ENCODE results near the gene CDKL5.

CDKL5 gene

DNA sequence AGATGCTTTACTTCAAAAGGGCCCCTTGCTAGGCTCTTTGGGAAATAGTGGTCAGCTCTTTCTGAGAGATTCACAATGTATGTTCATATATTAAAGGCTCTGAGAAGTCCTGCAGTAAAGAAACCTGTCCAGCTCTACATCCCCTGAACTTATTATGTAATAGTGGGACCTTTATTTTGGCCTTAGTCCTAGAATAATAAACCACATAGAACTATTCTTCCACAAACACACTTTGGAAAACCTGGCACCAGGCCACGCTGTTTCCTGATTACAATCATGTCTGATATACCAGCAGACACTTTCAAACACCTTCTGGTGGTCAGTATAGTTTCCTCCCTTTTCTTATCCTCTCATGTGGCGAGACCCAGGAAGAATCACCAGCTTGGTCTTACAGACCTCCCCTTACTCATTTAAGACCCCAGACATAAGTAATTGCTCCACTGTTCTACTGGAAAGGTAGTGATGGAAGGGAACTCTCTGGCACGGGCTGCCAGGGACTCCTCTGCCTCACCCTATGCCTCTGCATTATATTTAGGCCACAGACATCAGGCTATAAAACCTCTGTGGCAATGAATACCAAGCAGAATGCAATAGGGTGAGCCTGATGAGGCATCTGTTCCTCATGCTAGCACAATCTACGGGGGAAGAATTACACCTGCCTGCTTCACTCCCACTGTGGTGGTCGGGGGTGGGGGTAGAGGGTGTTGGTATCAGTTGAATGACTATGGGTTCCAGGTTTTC is 276.4 kb downstream of the CDKL5 start:
- no peak for DNase-seq

DNA sequence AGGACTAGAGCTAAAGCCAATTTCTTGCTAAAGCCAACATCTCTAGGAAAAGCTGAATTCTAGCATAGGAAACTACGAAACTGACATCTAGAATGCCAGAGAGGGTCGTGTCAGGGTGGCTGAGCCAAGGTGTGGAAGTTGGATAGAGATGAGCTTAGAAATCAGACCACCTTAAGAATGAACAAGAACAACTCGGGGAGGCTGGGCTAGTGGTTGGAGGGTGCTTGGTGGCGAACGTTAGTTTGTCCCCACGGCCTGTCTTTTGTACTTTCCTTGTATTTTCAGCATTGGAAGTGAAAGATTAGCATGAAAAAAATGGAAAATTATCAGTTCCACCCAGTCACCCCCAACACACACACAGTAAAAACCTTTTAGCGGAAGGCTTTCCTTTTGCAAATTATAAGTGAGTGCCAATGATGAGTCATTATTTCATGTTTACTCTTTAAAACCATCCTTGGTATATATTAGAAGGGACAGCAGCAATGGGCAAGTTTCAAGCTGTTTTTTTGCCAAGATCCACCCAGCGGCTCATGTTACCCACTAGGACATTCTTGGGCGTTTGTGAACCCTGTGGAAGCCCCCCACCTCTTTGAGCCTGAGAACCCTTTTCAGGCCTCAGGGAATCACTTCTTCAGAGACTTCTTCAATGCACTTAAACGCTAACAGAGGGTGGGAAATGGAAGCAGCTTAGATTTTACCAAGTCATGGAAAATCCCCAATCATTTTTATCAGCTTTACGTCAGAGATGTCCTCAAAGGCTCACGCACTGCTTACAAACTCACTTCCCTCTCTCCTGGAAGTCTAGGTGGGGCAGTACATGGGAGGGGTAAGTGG is 277.2 kb downstream of the CDKL5 start:
- DNase-seq = no peak

Measured in fibroblast of skin of abdomen (primary cell).